Skeletal muscle satellite cell (primary cell): ENCODE data around the gene SHROOM3. TPM values are rescaled to one million over a fixed set of nuclear protein-coding genes. Genes with fewer than 3 reads are reported as not detected.

ENCODE experiments used
- H3K27me3 ChIP-seq: 2 replicates; pipeline ENCODE4 v1.7.0; 2013; ENCODE audit warnings: low read length; ENCODE audit not compliant: control insufficient read depth, insufficient read depth
- H3K36me3 ChIP-seq: 2 replicates; pipeline ENCODE4 v1.7.0; 2013; ENCODE audit warnings: mild to moderate bottlenecking, control low read depth, low read length; ENCODE audit not compliant: insufficient read depth
- H3K4me1 ChIP-seq: 2 replicates; pipeline ENCODE4 v1.7.0; 2013; ENCODE audit warnings: low read length; ENCODE audit not compliant: control insufficient read depth, insufficient read depth
- H3K4me2 ChIP-seq: 2 replicates; pipeline ENCODE4 v1.7.0; 2013; ENCODE audit warnings: mild to moderate bottlenecking, low read length
- H3K4me3 ChIP-seq: 2 replicates; pipeline ENCODE4 v1.7.0; 2013; ENCODE audit warnings: low read length
- H3K9ac ChIP-seq: 2 replicates; pipeline ENCODE4 v1.7.0; 2013; ENCODE audit warnings: mild to moderate bottlenecking, low read depth, low read length, moderate library complexity
- H3K9me3 ChIP-seq: replicated peaks from 2 replicates; pipeline ENCODE4 v1.7.0; 2013; ENCODE audit warnings: mild to moderate bottlenecking, control low read depth, low read length
- small RNA-seq: library from RNA; depleted of rRNA; stranded (forward); fragments of <200 nt; gene quantifications from one replicate; pipeline ENCODE3, GENCODE V24; 2012

The SHROOM3 gene

GRCh38 chr4:76831711-76832373, 396.8 kb downstream of the SHROOM3 start:
- Histone ChIP-seq H3K27me3 (no peaks in the 10 kb centered on the region), H3K4me3 (no peak overlapping the region), H3K9me3 (no peaks in the 10 kb centered on the region)

More at GRCh38 chr4:76831711-76832373, 396.8 kb downstream of the SHROOM3 start:
- H3K4me1 ChIP-seq: peaks cover 11% of the 10 kb centered on the region
- H3K36me3 ChIP-seq: no peaks in the 10 kb centered on the region
- H3K9ac ChIP-seq: no peak overlapping the region
- H3K4me2 ChIP-seq: no peak overlapping the region

Small RNA genes within 50 kb of the gene (small RNA-seq; reads per million reads assigned to genes)
- gene MIR4450 (not detected), gene RF00278 (not detected), gene RNU6-145P (not detected)
